Activated CD8-positive, alpha-beta T cell treated with anti-CD3 and anti-CD28 coated beads for 36 hours (primary cell): ENCODE measurements around the gene EXOC3. TPM values are rescaled to one million over a fixed set of nuclear protein-coding genes. Genes with fewer than 3 reads are reported as not detected.

Experiments used
- ATAC-seq: fragments of 200-7000 bp; cut with Tn5 transposase; one replicate; pipeline ENCODE4 v1.10.0; 2021; ENCODE audit warnings: mild to moderate bottlenecking, moderate library complexity
- CTCF ChIA-PET: fragments of 350-600 bp; sonication (Branson Sonifier 250); formaldehyde crosslinking; loops from one replicate; lab custom pipeline; 2021; ENCODE audit warnings: antibody characterized with exemption; lab: Charles Lee
- POLR2A ChIA-PET: fragments of 350-600 bp; sonication (Branson Sonifier 250); formaldehyde crosslinking; loops from one replicate; lab custom pipeline; 2021; ENCODE audit warnings: antibody characterized with exemption; lab: Charles Lee
- DNase-seq: peaks from one replicate; pipeline ENCODE4 v3.0.0-alpha.2; 2020
- H3K27ac Mint-ChIP-seq: one replicate; pipeline ENCODE4 v1.8.0; 2021; ENCODE audit warnings: mild to moderate bottlenecking, mixed read lengths
- H3K27me3 Mint-ChIP-seq: one replicate; pipeline ENCODE4 v1.8.0; 2021; ENCODE audit warnings: mixed read lengths
- H3K36me3 Mint-ChIP-seq: one replicate; pipeline ENCODE4 v1.8.0; 2021; ENCODE audit warnings: low read depth, mixed read lengths
- H3K4me1 Mint-ChIP-seq: one replicate; pipeline ENCODE4 v1.8.0; 2021; ENCODE audit warnings: low read depth, mixed read lengths
- H3K4me3 Mint-ChIP-seq: one replicate; pipeline ENCODE4 v1.8.0; 2021; ENCODE audit warnings: mild to moderate bottlenecking, moderate library complexity, mixed read lengths
- H3K9me3 Mint-ChIP-seq: one replicate; pipeline ENCODE4 v1.8.0; 2021; ENCODE audit warnings: mixed read lengths
- CTCF ChIP-seq: fragments of 200-600 bp; IDR thresholded peaks from one replicate; pipeline ENCODE4 v1.8.0; 2022; ENCODE audit warnings: antibody characterized with exemption, mild to moderate bottlenecking
- intact Hi-C: fragments of 100-400 bp; cut with micrococcal nuclease; formaldehyde crosslinking; loops from one replicate; pipeline ENCODE4 v1.10.0; 2022
- total RNA-seq, 2 experiments: library from RNA; stranded (reverse); gene quantifications; one replicate each; pipeline ENCODE4 v1.2.3, GENCODE V29; 2021

The EXOC3 gene
- total RNA-seq, 2 experiments from 2014 or later: 65.9 to 67.6 TPM

GRCh38 chr5:434443-435146 is 8.4 kb upstream of the EXOC3 start:
- DNase-seq (no peak), ATAC-seq (no peak)
- ChIA-PET CTCF (interaction anchor here (1.5 kb wide), 1 partner anchor 118 kb away, joined by 5 read pairs; no protein-coding TSS in a partner anchor), POLR2A (no interaction called here)
- Mint-ChIP-seq H3K4me3 (no peak overlapping the region), H3K9me3 (no peaks in the 10 kb centered on the region), H3K4me1 (peaks cover 7% of the 10 kb centered on the region), H3K27ac (no peak overlapping the region), H3K36me3 (peaks cover 10% of the 10 kb centered on the region), H3K27me3 (peaks cover 2% of the 10 kb centered on the region)
- intact Hi-C loops: loop anchor here (5.0 kb wide), 1 partner anchor 117 kb away; no protein-coding TSS in a partner anchor
- TF ChIP-seq CTCF: no peak

- CTCF ChIA-PET: interaction anchor here (1.5 kb wide), 1 partner anchor 119 kb away, joined by 5 read pairs; no protein-coding TSS in a partner anchor
- DNase-seq: no peak
Observed at GRCh38 chr5:435156-435790, 7.7 kb upstream of the EXOC3 start.

GRCh38 chr5:435961-436640 is 6.9 kb upstream of the EXOC3 start:
- Mint-ChIP-seq H3K4me1 (peaks cover 9% of the 10 kb centered on the region), H3K27me3 (no peaks in the 10 kb centered on the region), H3K4me3 (no peak overlapping the region), H3K36me3 (peaks cover 4% of the 10 kb centered on the region), H3K27ac (no peak overlapping the region), H3K9me3 (no peaks in the 10 kb centered on the region)
- DNase-seq (no peak), ATAC-seq (peak; percentile 53)
- no peak for TF ChIP-seq CTCF
- CTCF ChIA-PET: interaction anchor here (1.5 to 2.2 kb wide), 2 partner anchors 10 to 119 kb away, joined by 8 to 9 read pairs; no protein-coding TSS in a partner anchor
- intact Hi-C loops: no loop called here
- POLR2A ChIA-PET: no interaction called here

More at GRCh38 chr5:435156-435790, 7.7 kb upstream of the EXOC3 start:
- Mint-ChIP-seq H3K27me3 (no peaks in the 10 kb centered on the region), H3K4me3 (no peak overlapping the region), H3K27ac (no peak overlapping the region), H3K4me1 (peaks cover 5% of the 10 kb centered on the region), H3K36me3 (peaks cover 4% of the 10 kb centered on the region), H3K9me3 (no peaks in the 10 kb centered on the region)
- no peak for TF ChIP-seq CTCF
- intact Hi-C loops: no loop called here
- ATAC-seq: no peak
- POLR2A ChIA-PET: no interaction called here

- CTCF ChIA-PET: interaction anchor here (1.5 to 2.2 kb wide), 2 partner anchors 10 to 119 kb away, joined by 8 to 9 read pairs; no protein-coding TSS in a partner anchor
- H3K9me3 Mint-ChIP-seq: no peaks in the 10 kb centered on the region
- H3K4me3 Mint-ChIP-seq: no peak overlapping the region
- H3K27ac Mint-ChIP-seq: no peak overlapping the region
- TF ChIP-seq CTCF: no peak
- H3K27me3 Mint-ChIP-seq: no peaks in the 10 kb centered on the region
- H3K36me3 Mint-ChIP-seq: peaks cover 4% of the 10 kb centered on the region
- DNase-seq: no peak
- ATAC-seq: no peak
- POLR2A ChIA-PET: no interaction called here
- peaks cover 8% of the 10 kb centered on the region for H3K4me1 Mint-ChIP-seq
- intact Hi-C loops: no loop called here
Observed at GRCh38 chr5:436641-436975, 6.4 kb upstream of the EXOC3 start.
